WTC11 (cell line): ENCODE data around the gene PRELID3B. TPM values are rescaled to one million over a fixed set of nuclear protein-coding genes. Genes with fewer than 3 reads are reported as not detected.

ENCODE experiments used
- ATAC-seq: fragments of 200-7000 bp; cut with Tn5 transposase; 2 replicates; pipeline ENCODE4 v1.10.0; 2021; ENCODE audit warnings: mild to moderate bottlenecking, moderate library complexity
- CTCF ChIA-PET: fragments of 300-600 bp; sonication (Branson Sonifier 250); formaldehyde crosslinking; loops from one replicate; lab custom pipeline; 2021; ENCODE audit warnings: antibody characterized with exemption; lab: Charles Lee
- POLR2A ChIA-PET: fragments of 350-600 bp; sonication (Branson Sonifier 250); formaldehyde crosslinking; loops from one replicate; lab custom pipeline; 2021; ENCODE audit warnings: antibody characterized with exemption; lab: Charles Lee
- DNase-seq: peaks from one replicate; pipeline ENCODE4 v3.0.0; 2021; ENCODE audit warnings: low spot score
- H3K27ac Mint-ChIP-seq: 2 replicates; pipeline ENCODE4 v1.8.0; 2021; ENCODE audit warnings: mixed read lengths
- H3K27me3 Mint-ChIP-seq: 2 replicates; pipeline ENCODE4 v1.8.0; 2021; ENCODE audit warnings: low read depth, mild to moderate bottlenecking, moderate library complexity, mixed read lengths
- H3K36me3 Mint-ChIP-seq: 2 replicates; pipeline ENCODE4 v1.8.0; 2021; ENCODE audit warnings: mixed read lengths
- H3K4me1 Mint-ChIP-seq: 2 replicates; pipeline ENCODE4 v1.8.0; 2022; ENCODE audit warnings: mixed read lengths
- H3K4me3 Mint-ChIP-seq: 2 replicates; pipeline ENCODE4 v1.8.0; 2021; ENCODE audit warnings: mild to moderate bottlenecking, moderate library complexity, mixed read lengths
- H3K9me3 Mint-ChIP-seq: 2 replicates; pipeline ENCODE4 v1.8.0; 2021; ENCODE audit warnings: mixed read lengths
- ATF1 ChIP-seq: sonication (generic); formaldehyde crosslinking; IDR thresholded peaks from 2 replicates; pipeline ENCODE4 v1.8.1; 2023; ENCODE audit warnings: mild to moderate bottlenecking, moderate library complexity, missing genetic modification reagents
- CREM ChIP-seq: sonication (generic); formaldehyde crosslinking; IDR thresholded peaks from 2 replicates; pipeline ENCODE4 v1.8.1; 2022; ENCODE audit warnings: mild to moderate bottlenecking, missing genetic modification reagents, moderate library complexity
- FOXK1 ChIP-seq: sonication (generic); formaldehyde crosslinking; IDR thresholded peaks from 2 replicates; pipeline ENCODE4 v1.8.0; 2022; ENCODE audit warnings: mild to moderate bottlenecking, moderate library complexity, missing genetic modification reagents
- FOXP1 ChIP-seq: sonication (generic); formaldehyde crosslinking; IDR thresholded peaks from 2 replicates; pipeline ENCODE4 v1.8.0; 2022; ENCODE audit warnings: missing genetic modification reagents, mild to moderate bottlenecking, moderate library complexity, borderline replicate concordance
- GABPB1 ChIP-seq: sonication (generic); formaldehyde crosslinking; IDR thresholded peaks from 2 replicates; pipeline ENCODE4 v1.8.1; 2023; ENCODE audit warnings: mild to moderate bottlenecking, missing genetic modification reagents
- JUN ChIP-seq: sonication (generic); formaldehyde crosslinking; IDR thresholded peaks from 2 replicates; pipeline ENCODE4 v1.8.0; 2023; ENCODE audit warnings: mild to moderate bottlenecking, missing genetic modification reagents
- KAT7 ChIP-seq: sonication (generic); formaldehyde crosslinking; IDR thresholded peaks from 2 replicates; pipeline ENCODE4 v1.8.1; 2023; ENCODE audit warnings: missing genetic modification reagents, mild to moderate bottlenecking, borderline replicate concordance
- NFATC4 ChIP-seq: fragments of 250-450 bp; sonication (Bioruptor Pico); IDR thresholded peaks from 2 replicates; pipeline ENCODE4 v1.9.0; 2021; ENCODE audit warnings: mild to moderate bottlenecking
- RELA ChIP-seq: sonication (generic); formaldehyde crosslinking; IDR thresholded peaks from 2 replicates; pipeline ENCODE4 v1.8.1; 2022; ENCODE audit warnings: missing genetic modification reagents, mild to moderate bottlenecking, borderline replicate concordance
- SOX15 ChIP-seq: fragments of 250-450 bp; sonication (Bioruptor Pico); IDR thresholded peaks from 2 replicates; pipeline ENCODE4 v1.9.0; 2021; ENCODE audit warnings: mild to moderate bottlenecking
- TCF7 ChIP-seq: sonication (generic); formaldehyde crosslinking; IDR thresholded peaks from 2 replicates; pipeline ENCODE4 v1.8.0; 2022; ENCODE audit warnings: mild to moderate bottlenecking, low read depth, missing genetic modification reagents, moderate library complexity
- ZNF121 ChIP-seq: sonication (generic); formaldehyde crosslinking; IDR thresholded peaks from 2 replicates; pipeline ENCODE4 v1.8.0; 2023; ENCODE audit warnings: missing genetic modification reagents
- ZNF219 ChIP-seq: sonication (generic); formaldehyde crosslinking; IDR thresholded peaks from 2 replicates; pipeline ENCODE4 v1.8.0; 2023; ENCODE audit warnings: missing genetic modification reagents, mild to moderate bottlenecking, borderline replicate concordance
- total RNA-seq: library from RNA; stranded (reverse); gene quantifications from 3 replicates; pipeline ENCODE4 v1.2.3, GENCODE V29; 2021
- TF ChIP-seq, protein P1 (sequence below): sonication (generic); formaldehyde crosslinking; IDR thresholded peaks from 2 replicates; pipeline ENCODE4 v1.8.0; 2023; ENCODE audit warnings: mild to moderate bottlenecking, missing genetic modification reagents
- TF ChIP-seq, protein P2 (sequence below): sonication (generic); formaldehyde crosslinking; IDR thresholded peaks from 2 replicates; pipeline ENCODE4 v1.8.1; 2022; ENCODE audit warnings: low read depth, mild to moderate bottlenecking, moderate library complexity, missing genetic modification reagents, borderline replicate concordance
- TF ChIP-seq, protein P3 (sequence below): sonication (generic); formaldehyde crosslinking; IDR thresholded peaks from 2 replicates; pipeline ENCODE4 v1.8.0; 2023; ENCODE audit warnings: missing genetic modification reagents
- TF ChIP-seq, protein P4 (sequence below): sonication (generic); formaldehyde crosslinking; IDR thresholded peaks from 2 replicates; pipeline ENCODE4 v1.8.1; 2023; ENCODE audit warnings: mild to moderate bottlenecking, missing genetic modification reagents
- TF ChIP-seq, protein P5 (sequence below): sonication (generic); formaldehyde crosslinking; IDR thresholded peaks from 2 replicates; pipeline ENCODE4 v1.8.1; 2022; ENCODE audit warnings: missing genetic modification reagents, borderline replicate concordance
- TF ChIP-seq, protein P6 (sequence below): sonication (generic); formaldehyde crosslinking; conservative IDR thresholded peaks from 2 replicates; pipeline ENCODE4 v1.8.1; 2022; ENCODE audit warnings: mild to moderate bottlenecking, missing genetic modification reagents
- TF ChIP-seq, protein P7 (sequence below): sonication (generic); formaldehyde crosslinking; IDR thresholded peaks from 2 replicates; pipeline ENCODE4 v1.8.0; 2022; ENCODE audit warnings: missing genetic modification reagents

PRELID3B gene
- total RNA-seq, 1 experiment from 2014 or later = 46.9 TPM

DNA sequence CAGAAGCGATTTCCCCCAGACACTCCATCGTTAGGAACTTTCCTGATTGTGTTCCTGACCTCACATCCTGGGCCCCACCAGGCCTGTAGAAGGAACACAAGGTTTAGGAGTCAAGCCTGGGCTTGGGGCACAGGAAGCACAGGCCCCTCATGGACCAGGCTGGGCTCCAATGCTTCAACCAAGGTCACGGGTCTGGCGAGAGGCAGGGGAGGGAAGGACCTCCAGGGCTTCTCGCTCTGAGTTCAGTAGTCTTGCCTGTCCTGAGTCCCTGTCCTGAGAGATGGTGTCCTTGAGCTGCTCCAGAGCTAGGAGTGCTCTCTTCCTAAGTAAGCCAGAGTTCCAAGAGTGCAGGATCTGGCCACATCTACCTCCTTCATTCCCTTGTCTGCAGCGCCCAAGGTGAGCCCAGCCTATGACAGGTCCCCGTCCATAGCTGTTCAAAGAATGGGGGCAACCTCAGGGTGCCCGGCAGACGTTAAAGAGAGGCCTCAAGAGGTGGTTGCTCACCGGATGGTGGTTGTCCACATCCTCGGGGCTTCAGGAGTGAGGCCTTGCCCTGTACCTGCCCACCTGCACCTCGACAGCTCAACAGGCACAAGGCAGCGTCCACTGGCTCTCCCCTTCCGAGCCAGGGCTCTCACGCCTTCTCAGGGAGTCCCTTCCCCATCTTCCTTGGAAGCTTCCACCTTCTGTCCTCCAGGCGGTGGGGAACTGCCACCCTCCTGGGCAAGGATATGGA is 24.9 kb downstream of the PRELID3B start:
- Mint-ChIP-seq H3K27ac (no peak overlapping the region), H3K4me3 (no peak overlapping the region), H3K36me3 (peaks cover 2% of the 10 kb centered on the region; the same call in 1 of the 2 replicates), H3K4me1 (peaks cover 3% of the 10 kb centered on the region; the same call in 1 of the 2 replicates), H3K9me3 (no peaks in the 10 kb centered on the region), H3K27me3 (peaks cover 15% of the 10 kb centered on the region)
- POLR2A ChIA-PET = no interaction called here
- no peak for TF ChIP-seq RELA (CRISPR knock-in tag)
- TF ChIP-seq FOXK1 = no peak
- TF ChIP-seq, protein P1, sequence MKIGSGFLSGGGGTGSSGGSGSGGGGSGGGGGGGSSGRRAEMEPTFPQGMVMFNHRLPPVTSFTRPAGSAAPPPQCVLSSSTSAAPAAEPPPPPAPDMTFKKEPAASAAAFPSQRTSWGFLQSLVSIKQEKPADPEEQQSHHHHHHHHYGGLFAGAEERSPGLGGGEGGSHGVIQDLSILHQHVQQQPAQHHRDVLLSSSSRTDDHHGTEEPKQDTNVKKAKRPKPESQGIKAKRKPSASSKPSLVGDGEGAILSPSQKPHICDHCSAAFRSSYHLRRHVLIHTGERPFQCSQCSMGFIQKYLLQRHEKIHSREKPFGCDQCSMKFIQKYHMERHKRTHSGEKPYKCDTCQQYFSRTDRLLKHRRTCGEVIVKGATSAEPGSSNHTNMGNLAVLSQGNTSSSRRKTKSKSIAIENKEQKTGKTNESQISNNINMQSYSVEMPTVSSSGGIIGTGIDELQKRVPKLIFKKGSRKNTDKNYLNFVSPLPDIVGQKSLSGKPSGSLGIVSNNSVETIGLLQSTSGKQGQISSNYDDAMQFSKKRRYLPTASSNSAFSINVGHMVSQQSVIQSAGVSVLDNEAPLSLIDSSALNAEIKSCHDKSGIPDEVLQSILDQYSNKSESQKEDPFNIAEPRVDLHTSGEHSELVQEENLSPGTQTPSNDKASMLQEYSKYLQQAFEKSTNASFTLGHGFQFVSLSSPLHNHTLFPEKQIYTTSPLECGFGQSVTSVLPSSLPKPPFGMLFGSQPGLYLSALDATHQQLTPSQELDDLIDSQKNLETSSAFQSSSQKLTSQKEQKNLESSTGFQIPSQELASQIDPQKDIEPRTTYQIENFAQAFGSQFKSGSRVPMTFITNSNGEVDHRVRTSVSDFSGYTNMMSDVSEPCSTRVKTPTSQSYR (CRISPR knock-in tag) = no peak
- TF ChIP-seq, protein P2, sequence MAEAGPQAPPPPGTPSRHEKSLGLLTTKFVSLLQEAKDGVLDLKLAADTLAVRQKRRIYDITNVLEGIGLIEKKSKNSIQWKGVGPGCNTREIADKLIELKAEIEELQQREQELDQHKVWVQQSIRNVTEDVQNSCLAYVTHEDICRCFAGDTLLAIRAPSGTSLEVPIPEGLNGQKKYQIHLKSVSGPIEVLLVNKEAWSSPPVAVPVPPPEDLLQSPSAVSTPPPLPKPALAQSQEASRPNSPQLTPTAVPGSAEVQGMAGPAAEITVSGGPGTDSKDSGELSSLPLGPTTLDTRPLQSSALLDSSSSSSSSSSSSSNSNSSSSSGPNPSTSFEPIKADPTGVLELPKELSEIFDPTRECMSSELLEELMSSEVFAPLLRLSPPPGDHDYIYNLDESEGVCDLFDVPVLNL (CRISPR knock-in tag) = no peak
- no peak for TF ChIP-seq KAT7
- no peak for TF ChIP-seq JUN (CRISPR knock-in tag)
- no peak for TF ChIP-seq ZNF219 (CRISPR knock-in tag)
- ATAC-seq (no peak), DNase-seq (no peak)
- CTCF ChIA-PET = interaction anchor here (1.0 kb wide), 1 partner anchor 148 kb away, joined by 4 read pairs; no protein-coding TSS in a partner anchor

DNA sequence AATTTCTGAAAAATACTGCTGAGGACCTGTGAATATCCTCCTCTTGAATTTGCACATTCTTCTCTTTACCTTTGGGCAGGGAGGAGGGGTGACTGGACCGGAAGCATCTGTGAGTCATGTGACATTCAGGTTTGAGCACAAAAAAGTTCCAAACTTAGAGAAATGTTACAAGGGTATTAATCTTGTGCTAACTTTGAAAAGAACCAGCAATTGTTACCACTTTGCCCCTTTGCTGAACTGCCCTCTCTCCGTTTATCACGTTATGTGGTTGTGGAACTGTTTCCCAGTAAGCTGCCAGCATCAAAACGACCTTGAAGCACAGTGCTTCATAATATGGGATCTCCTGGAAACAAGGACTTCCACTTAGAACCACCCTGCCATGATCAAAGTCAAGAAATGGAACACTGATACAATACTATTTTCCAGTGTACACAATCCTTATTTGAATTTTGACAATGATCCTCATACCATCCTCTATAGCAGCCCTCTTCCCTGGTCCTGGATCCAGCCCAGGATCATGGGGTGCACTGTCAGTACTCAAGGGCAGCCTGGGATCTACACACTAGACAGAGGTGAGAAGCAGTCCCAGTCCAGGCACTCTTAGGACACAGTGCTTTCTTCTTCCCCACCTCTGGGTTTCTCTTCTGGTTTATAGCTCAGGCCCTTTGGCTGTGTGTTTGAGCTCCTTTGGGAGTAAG is 25.6 kb downstream of the PRELID3B start:
- H3K4me3 Mint-ChIP-seq = no peak overlapping the region
- no peaks in the 10 kb centered on the region for H3K36me3 Mint-ChIP-seq
- ATAC-seq = no peak
- H3K27me3 Mint-ChIP-seq = peaks cover 17% of the 10 kb centered on the region
- H3K4me1 Mint-ChIP-seq = peaks cover 3% of the 10 kb centered on the region; the same call in 1 of the 2 replicates
- H3K27ac Mint-ChIP-seq = no peak overlapping the region
- H3K9me3 Mint-ChIP-seq = no peaks in the 10 kb centered on the region
- no peak for TF ChIP-seq NFATC4 (CRISPR knock-in tag)
- TF ChIP-seq, protein P3, sequence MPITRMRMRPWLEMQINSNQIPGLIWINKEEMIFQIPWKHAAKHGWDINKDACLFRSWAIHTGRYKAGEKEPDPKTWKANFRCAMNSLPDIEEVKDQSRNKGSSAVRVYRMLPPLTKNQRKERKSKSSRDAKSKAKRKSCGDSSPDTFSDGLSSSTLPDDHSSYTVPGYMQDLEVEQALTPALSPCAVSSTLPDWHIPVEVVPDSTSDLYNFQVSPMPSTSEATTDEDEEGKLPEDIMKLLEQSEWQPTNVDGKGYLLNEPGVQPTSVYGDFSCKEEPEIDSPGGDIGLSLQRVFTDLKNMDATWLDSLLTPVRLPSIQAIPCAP (CRISPR knock-in tag) = no peak
- no peak for TF ChIP-seq RELA (CRISPR knock-in tag)
- no peak for TF ChIP-seq ATF1 (CRISPR knock-in tag)
- TF ChIP-seq, protein P4, sequence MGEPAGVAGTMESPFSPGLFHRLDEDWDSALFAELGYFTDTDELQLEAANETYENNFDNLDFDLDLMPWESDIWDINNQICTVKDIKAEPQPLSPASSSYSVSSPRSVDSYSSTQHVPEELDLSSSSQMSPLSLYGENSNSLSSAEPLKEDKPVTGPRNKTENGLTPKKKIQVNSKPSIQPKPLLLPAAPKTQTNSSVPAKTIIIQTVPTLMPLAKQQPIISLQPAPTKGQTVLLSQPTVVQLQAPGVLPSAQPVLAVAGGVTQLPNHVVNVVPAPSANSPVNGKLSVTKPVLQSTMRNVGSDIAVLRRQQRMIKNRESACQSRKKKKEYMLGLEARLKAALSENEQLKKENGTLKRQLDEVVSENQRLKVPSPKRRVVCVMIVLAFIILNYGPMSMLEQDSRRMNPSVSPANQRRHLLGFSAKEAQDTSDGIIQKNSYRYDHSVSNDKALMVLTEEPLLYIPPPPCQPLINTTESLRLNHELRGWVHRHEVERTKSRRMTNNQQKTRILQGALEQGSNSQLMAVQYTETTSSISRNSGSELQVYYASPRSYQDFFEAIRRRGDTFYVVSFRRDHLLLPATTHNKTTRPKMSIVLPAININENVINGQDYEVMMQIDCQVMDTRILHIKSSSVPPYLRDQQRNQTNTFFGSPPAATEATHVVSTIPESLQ (CRISPR knock-in tag) = no peak
- TF ChIP-seq TCF7 (CRISPR knock-in tag) = no peak
- no peak for TF ChIP-seq SOX15 (CRISPR knock-in tag)
- TF ChIP-seq CREM (CRISPR knock-in tag) = no peak
- TF ChIP-seq FOXP1 = no peak
- TF ChIP-seq ZNF121 (CRISPR knock-in tag) = no peak
- TF ChIP-seq, protein P5, sequence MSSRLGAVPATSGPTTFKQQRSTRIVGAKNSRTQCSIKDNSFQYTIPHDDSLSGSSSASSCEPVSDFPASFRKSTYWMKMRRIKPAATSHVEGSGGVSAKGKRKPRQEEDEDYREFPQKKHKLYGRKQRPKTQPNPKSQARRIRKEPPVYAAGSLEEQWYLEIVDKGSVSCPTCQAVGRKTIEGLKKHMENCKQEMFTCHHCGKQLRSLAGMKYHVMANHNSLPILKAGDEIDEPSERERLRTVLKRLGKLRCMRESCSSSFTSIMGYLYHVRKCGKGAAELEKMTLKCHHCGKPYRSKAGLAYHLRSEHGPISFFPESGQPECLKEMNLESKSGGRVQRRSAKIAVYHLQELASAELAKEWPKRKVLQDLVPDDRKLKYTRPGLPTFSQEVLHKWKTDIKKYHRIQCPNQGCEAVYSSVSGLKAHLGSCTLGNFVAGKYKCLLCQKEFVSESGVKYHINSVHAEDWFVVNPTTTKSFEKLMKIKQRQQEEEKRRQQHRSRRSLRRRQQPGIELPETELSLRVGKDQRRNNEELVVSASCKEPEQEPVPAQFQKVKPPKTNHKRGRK (CRISPR knock-in tag) = no peak
- no peak for TF ChIP-seq GABPB1 (CRISPR knock-in tag)
- TF ChIP-seq, protein P6, sequence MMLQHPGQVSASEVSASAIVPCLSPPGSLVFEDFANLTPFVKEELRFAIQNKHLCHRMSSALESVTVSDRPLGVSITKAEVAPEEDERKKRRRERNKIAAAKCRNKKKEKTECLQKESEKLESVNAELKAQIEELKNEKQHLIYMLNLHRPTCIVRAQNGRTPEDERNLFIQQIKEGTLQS (CRISPR knock-in tag) = no peak
- TF ChIP-seq, protein P7, sequence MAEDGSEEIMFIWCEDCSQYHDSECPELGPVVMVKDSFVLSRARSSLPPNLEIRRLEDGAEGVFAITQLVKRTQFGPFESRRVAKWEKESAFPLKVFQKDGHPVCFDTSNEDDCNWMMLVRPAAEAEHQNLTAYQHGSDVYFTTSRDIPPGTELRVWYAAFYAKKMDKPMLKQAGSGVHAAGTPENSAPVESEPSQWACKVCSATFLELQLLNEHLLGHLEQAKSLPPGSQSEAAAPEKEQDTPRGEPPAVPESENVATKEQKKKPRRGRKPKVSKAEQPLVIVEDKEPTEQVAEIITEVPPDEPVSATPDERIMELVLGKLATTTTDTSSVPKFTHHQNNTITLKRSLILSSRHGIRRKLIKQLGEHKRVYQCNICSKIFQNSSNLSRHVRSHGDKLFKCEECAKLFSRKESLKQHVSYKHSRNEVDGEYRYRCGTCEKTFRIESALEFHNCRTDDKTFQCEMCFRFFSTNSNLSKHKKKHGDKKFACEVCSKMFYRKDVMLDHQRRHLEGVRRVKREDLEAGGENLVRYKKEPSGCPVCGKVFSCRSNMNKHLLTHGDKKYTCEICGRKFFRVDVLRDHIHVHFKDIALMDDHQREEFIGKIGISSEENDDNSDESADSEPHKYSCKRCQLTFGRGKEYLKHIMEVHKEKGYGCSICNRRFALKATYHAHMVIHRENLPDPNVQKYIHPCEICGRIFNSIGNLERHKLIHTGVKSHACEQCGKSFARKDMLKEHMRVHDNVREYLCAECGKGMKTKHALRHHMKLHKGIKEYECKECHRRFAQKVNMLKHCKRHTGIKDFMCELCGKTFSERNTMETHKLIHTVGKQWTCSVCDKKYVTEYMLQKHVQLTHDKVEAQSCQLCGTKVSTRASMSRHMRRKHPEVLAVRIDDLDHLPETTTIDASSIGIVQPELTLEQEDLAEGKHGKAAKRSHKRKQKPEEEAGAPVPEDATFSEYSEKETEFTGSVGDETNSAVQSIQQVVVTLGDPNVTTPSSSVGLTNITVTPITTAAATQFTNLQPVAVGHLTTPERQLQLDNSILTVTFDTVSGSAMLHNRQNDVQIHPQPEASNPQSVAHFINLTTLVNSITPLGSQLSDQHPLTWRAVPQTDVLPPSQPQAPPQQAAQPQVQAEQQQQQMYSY = no peak
- ChIA-PET CTCF (no interaction called here), POLR2A (no interaction called here)
- no peak for DNase-seq
